ENCODE results near the gene RABGGTB. TPM values are rescaled to one million over a fixed set of nuclear protein-coding genes. Genes with fewer than 3 reads are reported as not detected.
"Not testable (repeated sequence)": the region's sequence is repeated elsewhere in the genome, so short reads cannot be mapped to it uniquely, and the experiment has no call there.

The RABGGTB gene
- total RNA-seq, 1 experiment from 2014 or later, result 162 TPM

DNA sequence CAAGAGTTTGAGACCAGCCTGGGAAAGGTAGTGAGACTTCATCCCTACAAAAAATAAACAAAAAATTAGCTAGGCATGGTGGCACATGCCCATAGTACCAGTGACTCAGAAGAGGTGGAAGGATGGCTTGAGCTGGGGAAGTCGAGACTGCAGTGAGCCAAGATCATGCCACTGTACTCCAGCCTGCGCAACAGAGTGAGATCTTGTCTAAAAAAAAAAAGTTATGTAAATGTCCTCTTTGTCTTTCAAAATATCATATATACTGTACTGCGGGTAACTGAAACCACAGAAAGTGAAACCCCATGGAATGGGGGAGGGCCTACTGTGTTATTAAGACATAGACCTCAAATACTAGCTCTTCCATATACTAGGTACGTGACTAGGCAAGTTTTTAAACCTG lies 40.8 kb upstream of the RABGGTB start:
- H3K27ac Mint-ChIP-seq, result peak overlapping the region in 1 of 3 experiments; percentile 37; a peak in 2 of 7 replicates
- Histone ChIP-seq H4K20me1 (ENCODE audit: control insufficient read depth, insufficient read depth, insufficient read length) (no peaks in the 10 kb centered on the region), H3K4ac (ENCODE audit: low read depth, low read length) (no peak overlapping the region), H3K56ac (ENCODE audit: insufficient read length, low read depth, low read length) (no peak overlapping the region), H2BK120ac (ENCODE audit: low read depth, low read length, poor library complexity, severe bottlenecking) (no peak overlapping the region), H2AK5ac (ENCODE audit: insufficient read length, low read length) (no peak overlapping the region), H2BK20ac (ENCODE audit: low read depth, low read length, poor library complexity, severe bottlenecking) (no peak overlapping the region), H3K79me1 (ENCODE audit: insufficient read depth, low read depth, low read length, poor library complexity, severe bottlenecking) (no peaks in the 10 kb centered on the region), H3K79me2 (ENCODE audit: insufficient read depth, low read length) (no peaks in the 10 kb centered on the region), H4K8ac (replicated peaks; ENCODE audit: insufficient read length, low read depth, low read length) (no peak overlapping the region), H3K23ac (ENCODE audit: insufficient read length, low read depth, low read length) (no peak overlapping the region), H2BK15ac (ENCODE audit: low read depth, low read length) (no peak overlapping the region), H3K9ac (ENCODE audit: extremely low read depth, insufficient read length, low read length) (no peak overlapping the region), H4K91ac (ENCODE audit: insufficient read length, low read depth, low read length) (no peak overlapping the region), H3K4me2 (ENCODE audit: insufficient read depth, insufficient read length, low read length) (no peak overlapping the region), H3K9me3 (ENCODE audit: control insufficient read depth, low read depth, low read length) (no peaks in the 10 kb centered on the region), H2BK5ac (ENCODE audit: insufficient read length, low read length) (no peak overlapping the region), H3K27ac (ENCODE audit: insufficient read length, low read depth, low read length) (no peak overlapping the region), H3K14ac (ENCODE audit: insufficient read depth, low read length) (no peak overlapping the region), H3K27me3 (ENCODE audit: insufficient read depth, low read length) (no peaks in the 10 kb centered on the region), H3K23me2 (ENCODE audit: insufficient read length, low read depth, low read length, poor library complexity, severe bottlenecking) (no peaks in the 10 kb centered on the region), H2AFZ (ENCODE audit: low read length) (no peak overlapping the region), H3K18ac (ENCODE audit: insufficient read length, low read depth, low read length) (no peak overlapping the region), H4K5ac (ENCODE audit: insufficient read length, low read depth, low read length) (no peak overlapping the region), H3T11ph (ENCODE audit: low read length) (no peak overlapping the region), H2BK12ac (ENCODE audit: insufficient read length, low read depth, low read length) (no peak overlapping the region), H3K4me1 (ENCODE audit: insufficient read depth, low read length) (no peaks in the 10 kb centered on the region)
- DNase-seq, result no peak
- H3K9me3 Mint-ChIP-seq, result no peaks in the 10 kb centered on the region
- no CpG with 5 or more reads among the region's 4 CpGs for WGBS (ENCODE audit: extremely low coverage, insufficient read length, low lambda C conversion rate)
- TF ChIP-seq, protein P1, sequence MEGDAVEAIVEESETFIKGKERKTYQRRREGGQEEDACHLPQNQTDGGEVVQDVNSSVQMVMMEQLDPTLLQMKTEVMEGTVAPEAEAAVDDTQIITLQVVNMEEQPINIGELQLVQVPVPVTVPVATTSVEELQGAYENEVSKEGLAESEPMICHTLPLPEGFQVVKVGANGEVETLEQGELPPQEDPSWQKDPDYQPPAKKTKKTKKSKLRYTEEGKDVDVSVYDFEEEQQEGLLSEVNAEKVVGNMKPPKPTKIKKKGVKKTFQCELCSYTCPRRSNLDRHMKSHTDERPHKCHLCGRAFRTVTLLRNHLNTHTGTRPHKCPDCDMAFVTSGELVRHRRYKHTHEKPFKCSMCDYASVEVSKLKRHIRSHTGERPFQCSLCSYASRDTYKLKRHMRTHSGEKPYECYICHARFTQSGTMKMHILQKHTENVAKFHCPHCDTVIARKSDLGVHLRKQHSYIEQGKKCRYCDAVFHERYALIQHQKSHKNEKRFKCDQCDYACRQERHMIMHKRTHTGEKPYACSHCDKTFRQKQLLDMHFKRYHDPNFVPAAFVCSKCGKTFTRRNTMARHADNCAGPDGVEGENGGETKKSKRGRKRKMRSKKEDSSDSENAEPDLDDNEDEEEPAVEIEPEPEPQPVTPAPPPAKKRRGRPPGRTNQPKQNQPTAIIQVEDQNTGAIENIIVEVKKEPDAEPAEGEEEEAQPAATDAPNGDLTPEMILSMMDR (conservative IDR thresholded peaks at IDR 0.05), result no peak
- H3K27me3 Mint-ChIP-seq (ENCODE audit: low read depth), result no peaks in the 10 kb centered on the region
- H3K36me3 Mint-ChIP-seq (ENCODE audit: insufficient read depth in 1 of 3, low read depth in 3 of 3), result peaks cover 2 to 24% (median 18%) of the 10 kb centered on the region in 3 experiments; a peak in 5 of 7 replicates
- H3K4me1 Mint-ChIP-seq, result no peaks in the 10 kb centered on the region
- H3K4me3 Mint-ChIP-seq, result no peak overlapping the region

DNA sequence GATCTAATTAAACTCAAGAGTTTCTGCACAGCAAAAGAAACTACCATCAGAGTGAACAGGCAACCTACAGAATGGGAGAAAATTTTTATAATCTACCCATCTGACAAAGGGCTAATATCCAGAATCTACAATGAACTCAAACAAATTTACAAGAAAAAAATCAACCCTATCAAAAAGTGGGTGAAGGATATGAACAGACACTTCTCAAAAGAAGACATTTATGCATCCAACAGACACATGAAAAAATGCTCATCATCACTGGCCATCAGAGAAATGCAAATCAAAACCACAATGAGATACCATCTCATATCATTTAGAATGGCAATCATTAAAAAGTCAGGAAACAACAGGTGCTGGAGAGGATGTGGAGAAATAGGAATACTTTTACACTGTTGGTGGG lies 28.8 kb upstream of the RABGGTB start:
- H3K18ac ChIP-seq (ENCODE audit: insufficient read length, low read depth, low read length); H3K4me1 Mint-ChIP-seq; H3K9ac ChIP-seq (ENCODE audit: extremely low read depth, insufficient read length, low read length); H3K27me3 ChIP-seq (ENCODE audit: insufficient read depth, low read length); H3K79me2 ChIP-seq (ENCODE audit: insufficient read depth, low read length); H3K9me3 ChIP-seq (ENCODE audit: control insufficient read depth, low read depth, low read length); H3K4me1 ChIP-seq (ENCODE audit: insufficient read depth, low read length); H4K5ac ChIP-seq (ENCODE audit: insufficient read length, low read depth, low read length); H2BK12ac ChIP-seq (ENCODE audit: insufficient read length, low read depth, low read length); H4K91ac ChIP-seq (ENCODE audit: insufficient read length, low read depth, low read length); H3K23ac ChIP-seq (ENCODE audit: insufficient read length, low read depth, low read length); H3T11ph ChIP-seq (ENCODE audit: low read length); H2AFZ ChIP-seq (ENCODE audit: low read length); DNase-seq; H2BK15ac ChIP-seq (ENCODE audit: low read depth, low read length); H4K8ac ChIP-seq (replicated peaks; ENCODE audit: insufficient read length, low read depth, low read length); H3K56ac ChIP-seq (ENCODE audit: insufficient read length, low read depth, low read length); H3K4me3 Mint-ChIP-seq; H3K14ac ChIP-seq (ENCODE audit: insufficient read depth, low read length); H3K79me1 ChIP-seq (ENCODE audit: insufficient read depth, low read depth, low read length, poor library complexity, severe bottlenecking); H4K20me1 ChIP-seq (ENCODE audit: control insufficient read depth, insufficient read depth, insufficient read length); H3K4ac ChIP-seq (ENCODE audit: low read depth, low read length); H3K27ac Mint-ChIP-seq; H3K27me3 Mint-ChIP-seq (ENCODE audit: low read depth); H2AK5ac ChIP-seq (ENCODE audit: insufficient read length, low read length); H3K4me2 ChIP-seq (ENCODE audit: insufficient read depth, insufficient read length, low read length); H2BK20ac ChIP-seq (ENCODE audit: low read depth, low read length, poor library complexity, severe bottlenecking); H3K23me2 ChIP-seq (ENCODE audit: insufficient read length, low read depth, low read length, poor library complexity, severe bottlenecking); H2BK5ac ChIP-seq (ENCODE audit: insufficient read length, low read length); H2BK120ac ChIP-seq (ENCODE audit: low read depth, low read length, poor library complexity, severe bottlenecking); H3K27ac ChIP-seq (ENCODE audit: insufficient read length, low read depth, low read length): not testable (repeated sequence)
- peaks cover 54 to 74% (median 72%) of the 10 kb centered on the region in 3 experiments for H3K36me3 Mint-ChIP-seq (ENCODE audit: insufficient read depth in 1 of 3, low read depth in 3 of 3)
- peaks cover 39 to 50% of the 10 kb centered on the region in 2 experiments for H3K9me3 Mint-ChIP-seq
